GM21390 (cell line): ENCODE results near the gene TRIM66.

Source experiments
- ATAC-seq: cut with Tn5 transposase; IDR thresholded peaks from one replicate; pipeline ENCODE4 v1.9.1; 2021; ENCODE audit not compliant: unreplicated experiment

TRIM66 gene

GRCh38 chr11:8682303-8683114 is at the start of gene TRIM66, which contains the start of gene RPL27A:
TRIM66 (minus strand) TSS chr11:8682665; CDS start chr11:8672274, 10,391 bp downstream.
RPL27A (plus strand) TSS chr11:8682792; CDS start chr11:8682814, 22 bp downstream.
- peak; percentile 93 for ATAC-seq

GRCh38 chr11:8731647-8732323 is 49.3 kb upstream of the TRIM66 start:
- peak; percentile 34 for ATAC-seq

- no peak for ATAC-seq
Observed at GRCh38 chr11:8730697-8731020, 48.2 kb upstream of the TRIM66 start.

- no peak for ATAC-seq
Observed at GRCh38 chr11:8729837-8730696, 47.6 kb upstream of the TRIM66 start.

GRCh38 chr11:8729067-8729466 is 46.6 kb upstream of the TRIM66 start:
- no peak for ATAC-seq

GRCh38 chr11:8728563-8728962 is 46.1 kb upstream of the TRIM66 start:
- no peak for ATAC-seq

- no peak for ATAC-seq
Observed at GRCh38 chr11:8726395-8726794, 43.9 kb upstream of the TRIM66 start.

- no peak for ATAC-seq
Observed at GRCh38 chr11:8724682-8725081, 42.2 kb upstream of the TRIM66 start.

- ATAC-seq: no peak
Observed at GRCh38 chr11:8723711-8724110, 41.2 kb upstream of the TRIM66 start.

- ATAC-seq: no peak
Observed at GRCh38 chr11:8722809-8723208, 40.3 kb upstream of the TRIM66 start.

GRCh38 chr11:8721609-8722500 is 39.4 kb upstream of the TRIM66 start:
- no peak for ATAC-seq

- ATAC-seq: no peak
Observed at GRCh38 chr11:8720868-8721608, 38.6 kb upstream of the TRIM66 start.

GRCh38 chr11:8720352-8720751 is 37.9 kb upstream of the TRIM66 start:
- ATAC-seq: no peak

- ATAC-seq: no peak
Observed at GRCh38 chr11:8719721-8720120, 37.3 kb upstream of the TRIM66 start.

- ATAC-seq: no peak
Observed at GRCh38 chr11:8719211-8719649, 36.8 kb upstream of the TRIM66 start.

- ATAC-seq: no peak
Observed at GRCh38 chr11:8717876-8718753, 35.6 kb upstream of the TRIM66 start.

GRCh38 chr11:8717544-8717875 is 35.0 kb upstream of the TRIM66 start:
- ATAC-seq: no peak

- ATAC-seq: no peak
Observed at GRCh38 chr11:8715501-8715900, 33.0 kb upstream of the TRIM66 start.
